CD14-positive monocyte (primary cell): ENCODE data around the gene ARID2. TPM values are rescaled to one million over a fixed set of nuclear protein-coding genes. Genes with fewer than 3 reads are reported as not detected.

Experiments used
- DNase-seq, 3 donors: peaks; one replicate each; pipeline ENCODE4 v3.0.0-alpha.2; 2011 to 2022
- H2AFZ ChIP-seq: 2 replicates; pipeline ENCODE4 v1.6.0; 2012; ENCODE audit warnings: mild to moderate bottlenecking, low read depth, low read length, inconsistent platforms; ENCODE audit not compliant: insufficient read depth, poor library complexity, severe bottlenecking
- H3K27ac ChIP-seq, 2 donors: 1 replicate in 1 of 2; 2 replicates in 1 of 2; pipeline ENCODE4 v1.5.1; 2012 to 2013; ENCODE audit warnings: low read length in 2 of 2, control low read depth in 1 of 2, inconsistent platforms in 1 of 2, low read depth in 1 of 2, mild to moderate bottlenecking in 1 of 2
- H3K27me3 ChIP-seq, 2 donors: one replicate each; pipeline versions ENCODE4 v1.6.0 to v1.6.1; 2011 to 2013; ENCODE audit warnings: low read length in 2 of 2; ENCODE audit not compliant: control insufficient read depth in 2 of 2, insufficient read depth in 2 of 2
- H3K36me3 ChIP-seq, 2 donors: replicated peaks in 1 of 2; 1 replicate in 1 of 2; 2 replicates in 1 of 2; pipeline versions ENCODE4 v1.5.1 to v1.6.1; 2012 to 2013; ENCODE audit warnings: low read length in 2 of 2, control low read depth in 1 of 2, inconsistent platforms in 1 of 2, mild to moderate bottlenecking in 1 of 2; ENCODE audit not compliant: insufficient read depth in 2 of 2, control insufficient read depth in 1 of 2
- H3K4me1 ChIP-seq, 2 donors: 1 replicate in 1 of 2; 2 replicates in 1 of 2; pipeline versions ENCODE4 v1.5.1 to v1.6.1; 2012 to 2013; ENCODE audit warnings: low read length in 2 of 2, control low read depth in 1 of 2, inconsistent platforms in 1 of 2, mild to moderate bottlenecking in 1 of 2, moderate library complexity in 1 of 2; ENCODE audit not compliant: insufficient read depth in 2 of 2, control insufficient read depth in 1 of 2
- H3K4me2 ChIP-seq: replicated peaks from 2 replicates; pipeline ENCODE3; 2012; ENCODE audit warnings: low read length, moderate library complexity, mild to moderate bottlenecking; ENCODE audit not compliant: poor library complexity, severe bottlenecking; ENCODE audit errors: extremely low read depth
- H3K4me3 ChIP-seq, 3 experiments: fragments of 200-600 bp in 1 of 3; sonication (generic) in 1 of 3; replicated peaks in 1 of 3; 1 replicate in 2 of 3; 2 replicates in 1 of 3; pipeline ENCODE4 v1.5.1; 2011 to 2013; ENCODE audit warnings: low read length in 3 of 3, mild to moderate bottlenecking in 3 of 3, control low read depth in 2 of 3, low read depth in 2 of 3, inconsistent platforms in 1 of 3, moderate library complexity in 1 of 3
- H3K79me2 ChIP-seq: 2 replicates; pipeline ENCODE4 v1.6.0; 2012; ENCODE audit warnings: mild to moderate bottlenecking, control low read depth, inconsistent platforms, low read length, moderate library complexity; ENCODE audit not compliant: insufficient read depth
- H3K9ac ChIP-seq: 2 replicates; pipeline ENCODE4 v1.6.0; 2017; ENCODE audit warnings: low read length, mild to moderate bottlenecking; ENCODE audit not compliant: insufficient read depth, poor library complexity, severe bottlenecking
- H3K9me3 ChIP-seq, 2 donors: replicated peaks in 1 of 2; 1 replicate in 1 of 2; 2 replicates in 1 of 2; pipeline versions ENCODE4 v1.5.1 to v1.6.1; 2012 to 2013; ENCODE audit warnings: low read length in 2 of 2, control low read depth in 1 of 2; ENCODE audit not compliant: control insufficient read depth in 1 of 2, insufficient read depth in 1 of 2
- H4K20me1 ChIP-seq: 2 replicates; pipeline ENCODE4 v1.6.0; 2012; ENCODE audit warnings: mild to moderate bottlenecking, low read length, control low read depth, moderate library complexity; ENCODE audit not compliant: insufficient read depth
- H3K27ac Mint-ChIP-seq, 7 donors: one replicate each; pipeline ENCODE4 v1.8.0; 2020; ENCODE audit warnings: mild to moderate bottlenecking in 7 of 7, mixed read lengths in 7 of 7, moderate library complexity in 6 of 7, inconsistent platforms in 2 of 7
- H3K27me3 Mint-ChIP-seq, 3 donors: one replicate each; pipeline ENCODE4 v1.8.0; 2021 to 2022; ENCODE audit warnings: low read depth in 3 of 3, mild to moderate bottlenecking in 3 of 3, mixed read lengths in 3 of 3, moderate library complexity in 3 of 3, inconsistent platforms in 1 of 3
- H3K36me3 Mint-ChIP-seq, 2 donors: one replicate each; pipeline ENCODE4 v1.8.0; 2020; ENCODE audit warnings: mixed read lengths in 2 of 2, inconsistent platforms in 1 of 2, mild to moderate bottlenecking in 1 of 2
- H3K4me1 Mint-ChIP-seq: one replicate; pipeline ENCODE4 v1.8.0; 2020; ENCODE audit warnings: mild to moderate bottlenecking, mixed read lengths
- H3K4me3 Mint-ChIP-seq, 2 donors: one replicate each; pipeline ENCODE4 v1.8.0; 2020; ENCODE audit warnings: mild to moderate bottlenecking in 2 of 2, mixed read lengths in 2 of 2, moderate library complexity in 1 of 2
- H3K9me3 Mint-ChIP-seq, 7 donors: one replicate each; pipeline ENCODE4 v1.8.0; 2020 to 2022; ENCODE audit warnings: mixed read lengths in 7 of 7, mild to moderate bottlenecking in 6 of 7, moderate library complexity in 6 of 7, inconsistent platforms in 2 of 7
- CTCF ChIP-seq: fragments of 200-600 bp; IDR thresholded peaks from one replicate; pipeline ENCODE4 v1.8.0; 2022; ENCODE audit warnings: antibody characterized with exemption, mild to moderate bottlenecking
- WGBS: methylation state at CpG from one replicate; pipeline ENCODE4 v1.1.5; 2013; ENCODE audit warnings: missing lambda C conversion rate; ENCODE audit not compliant: insufficient coverage; 5-methylcytosine and 5-hydroxymethylcytosine counted together
- intact Hi-C, 2 donors: fragments of 100-400 bp; cut with micrococcal nuclease; formaldehyde crosslinking; loops; one replicate each; pipeline versions ENCODE4 v1.15.0 to v1.15.1; 2023
- polyA plus RNA-seq, 3 donors: library from polyadenylated mRNA; depleted of rRNA in 1 of 3; unstranded in 2 of 3; stranded (reverse) in 1 of 3; fragments of 300-500 nt in 2 of 3; fragments of >200 nt in 1 of 3; fragmentation: Illumina TruSeq in 2 of 3; gene quantifications; 1 replicate in 2 of 3; 2 replicates in 1 of 3; pipeline ENCODE4 v1.2.3, GENCODE V29; 2012 to 2021

ARID2 gene
- polyA plus RNA-seq, 3 donors = 3.0 to 8.0 (median 4.7) TPM

- Mint-ChIP-seq H3K36me3 (peaks cover 70 to 85% of the 10 kb centered on the region in 2 donors), H3K4me3 (no peak overlapping the region), H3K9me3 (no peaks in the 10 kb centered on the region), H3K4me1 (no peaks in the 10 kb centered on the region), H3K27ac (no peak overlapping the region), H3K27me3 (no peaks in the 10 kb centered on the region)
- Histone ChIP-seq H2AFZ (no peak overlapping the region), H4K20me1 (peaks cover 18% of the 10 kb centered on the region), H3K4me2 (no peak overlapping the region), H3K79me2 (no peaks in the 10 kb centered on the region), H3K36me3 (peaks cover 91 to 99% of the 10 kb centered on the region in 2 donors), H3K9me3 (no peaks in the 10 kb centered on the region), H3K27ac (peak overlapping the region in 1 of 2 donors; percentile 1), H3K9ac (no peak overlapping the region), H3K4me1 (no peaks in the 10 kb centered on the region), H3K4me3 (no peak overlapping the region), H3K27me3 (no peaks in the 10 kb centered on the region)
- intact Hi-C loops = no loop called here
- TF ChIP-seq CTCF = no peak
- no peak for DNase-seq
- no CpG with 5 or more reads among the region's 2 CpGs for WGBS
Measured at GRCh38 chr12:45928309-45928708, 198.8 kb downstream of the ARID2 start.

GRCh38 chr12:45930369-45930768 is 200.9 kb downstream of the ARID2 start:
- H3K4me1 Mint-ChIP-seq = no peaks in the 10 kb centered on the region
- Histone ChIP-seq H3K9ac (no peak overlapping the region), H2AFZ (no peak overlapping the region), H3K4me2 (no peak overlapping the region), H3K79me2 (no peaks in the 10 kb centered on the region), H3K4me3 (no peak overlapping the region), H3K36me3 (peaks cover 81 to 100% of the 10 kb centered on the region in 2 donors), H3K9me3 (no peaks in the 10 kb centered on the region), H3K27me3 (no peaks in the 10 kb centered on the region), H3K27ac (no peak overlapping the region), H4K20me1 (peaks cover under 1% of the 10 kb centered on the region), H3K4me1 (no peaks in the 10 kb centered on the region)
- intact Hi-C loops = no loop called here
- H3K9me3 Mint-ChIP-seq = no peaks in the 10 kb centered on the region
- H3K27ac Mint-ChIP-seq = no peak overlapping the region
- no peak for TF ChIP-seq CTCF
- DNase-seq = no peak
- peaks cover 68 to 76% of the 10 kb centered on the region in 2 donors for H3K36me3 Mint-ChIP-seq
- WGBS = no CpG with 5 or more reads among the region's 3 CpGs
- H3K27me3 Mint-ChIP-seq = no peaks in the 10 kb centered on the region
- H3K4me3 Mint-ChIP-seq = no peak overlapping the region
